Measurements from ENCODE around the gene BST1. TPM values are rescaled to one million over a fixed set of nuclear protein-coding genes. Genes with fewer than 3 reads are reported as not detected.

BST1 gene
- total and polyA plus RNA-seq, 10 of the 15 experiments (the other 5 are each of a cell fraction or from before 2014, with no cell fraction given) = 0.04 to 0.42 (median 0.11) TPM; not detected in 1

DNA sequence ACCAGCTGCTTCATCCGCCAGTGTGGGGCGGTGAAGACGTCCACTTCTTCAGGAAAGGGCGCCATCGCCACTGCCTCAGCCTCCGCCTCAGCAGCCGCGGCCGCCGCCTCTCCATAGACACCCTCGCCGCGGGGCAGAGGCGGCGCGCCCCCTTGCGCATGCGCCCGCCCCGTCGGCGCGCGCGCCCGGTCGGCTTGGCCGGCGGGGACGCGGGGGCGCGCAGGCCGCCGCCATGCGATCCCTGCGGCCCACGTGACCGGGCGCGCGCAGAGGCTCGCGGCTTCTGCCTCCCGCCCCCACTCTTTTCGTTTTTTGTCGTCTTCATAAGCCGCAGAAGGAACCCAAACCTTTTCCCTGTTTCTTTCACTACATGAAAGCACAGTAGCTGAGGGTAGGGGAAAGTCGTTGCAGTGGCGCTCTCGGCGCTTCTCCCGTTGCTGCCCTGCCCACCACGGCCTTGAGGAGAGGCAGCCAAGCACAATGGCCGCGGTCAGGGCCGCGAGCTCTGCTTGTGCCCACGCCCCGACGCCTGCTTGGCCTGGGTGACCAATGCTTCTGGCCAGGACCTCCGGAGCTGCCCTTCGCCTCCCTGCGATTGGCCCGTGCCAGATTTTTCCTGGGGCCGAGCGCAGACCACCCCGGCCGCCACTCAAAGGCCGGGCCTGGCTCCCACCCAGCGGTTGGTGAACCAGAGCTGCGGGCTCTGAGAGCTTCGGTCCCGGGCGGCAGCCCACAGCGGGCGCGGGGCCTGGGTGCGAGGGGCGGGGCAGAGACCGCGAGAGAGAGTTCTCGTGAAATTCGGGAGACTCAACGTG is 47.4 kb upstream of the BST1 start, which contains the start of gene FBXL5 (continued):
- TF ChIP-seq TCF3 (IDR thresholded peaks at IDR 0.05; ENCODE audit: borderline replicate concordance, insufficient read depth, low read depth, low read length) (no peak), RAD51 (IDR thresholded peaks at IDR 0.05) (peak; percentile 86), SUZ12 (IDR thresholded peaks at IDR 0.05; ENCODE audit: unreplicated experiment) (no peak), IRF4 (IDR thresholded peaks at IDR 0.05; ENCODE audit: low read depth, low read length) (no peak), SIN3A (IDR thresholded peaks at IDR 0.05; ENCODE audit: low read depth, low read length) (peak; percentile 58; the same call in 1 of the 2 replicates)
- TF ChIP-seq, protein P1, sequence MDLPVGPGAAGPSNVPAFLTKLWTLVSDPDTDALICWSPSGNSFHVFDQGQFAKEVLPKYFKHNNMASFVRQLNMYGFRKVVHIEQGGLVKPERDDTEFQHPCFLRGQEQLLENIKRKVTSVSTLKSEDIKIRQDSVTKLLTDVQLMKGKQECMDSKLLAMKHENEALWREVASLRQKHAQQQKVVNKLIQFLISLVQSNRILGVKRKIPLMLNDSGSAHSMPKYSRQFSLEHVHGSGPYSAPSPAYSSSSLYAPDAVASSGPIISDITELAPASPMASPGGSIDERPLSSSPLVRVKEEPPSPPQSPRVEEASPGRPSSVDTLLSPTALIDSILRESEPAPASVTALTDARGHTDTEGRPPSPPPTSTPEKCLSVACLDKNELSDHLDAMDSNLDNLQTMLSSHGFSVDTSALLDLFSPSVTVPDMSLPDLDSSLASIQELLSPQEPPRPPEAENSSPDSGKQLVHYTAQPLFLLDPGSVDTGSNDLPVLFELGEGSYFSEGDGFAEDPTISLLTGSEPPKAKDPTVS (IDR thresholded peaks at IDR 0.05; ENCODE audit: low read depth, low read length) = no peak

DNA sequence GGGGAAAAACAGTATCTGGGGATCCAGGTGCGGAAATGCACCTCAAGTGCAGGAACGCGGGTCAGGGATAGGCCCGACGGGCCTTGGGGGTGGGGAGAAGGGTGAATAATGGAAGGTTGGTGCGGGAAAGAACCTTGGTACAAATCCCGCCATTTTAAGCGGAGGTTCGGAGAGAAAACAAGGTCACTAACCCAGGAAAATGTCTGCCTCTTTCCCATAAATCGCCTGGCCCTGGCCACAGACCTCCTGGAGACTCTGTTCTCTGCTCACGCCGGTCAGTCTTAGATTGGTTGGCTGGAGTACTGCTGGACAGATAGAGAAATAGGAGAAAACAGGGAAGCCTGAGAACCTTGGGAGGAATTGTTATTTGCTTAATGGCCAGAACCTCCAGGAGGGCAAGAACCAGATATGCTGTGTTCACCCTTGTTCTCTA is 46.8 kb upstream of the BST1 start:
- no peaks in the 10 kb centered on the region for H3K27me3 ChIP-seq (replicated peaks in 1 of 2; ENCODE audit: control insufficient read depth in 2 of 2, insufficient read depth in 2 of 2, low read length in 1 of 2)
- ChIA-PET POLR2A (interaction anchor here (0.9 to 2.6 kb wide), 3 partner anchors 16 to 27 kb away, joined by 3 to 15 read pairs (median 3); no protein-coding TSS in a partner anchor), CTCF (interaction anchor here (0.9 to 1.0 kb wide), 2 partner anchors 8 to 20 kb away, joined by 3 read pairs; no protein-coding TSS in a partner anchor), RAD21 (ENCODE audit: unreplicated experiment) (interaction anchor here (3.3 kb wide), 1 partner anchor 19 kb away, joined by 13 read pairs; no protein-coding TSS in a partner anchor), SMC1A (ENCODE audit: uncharacterized antibody, unreplicated experiment) (interaction anchor here (0.8 to 1.5 kb wide), 6 partner anchors 11 to 25 kb away, joined by 3 to 6 read pairs (median 4); no protein-coding TSS in a partner anchor)
- H3K4me1 ChIP-seq (ENCODE audit: control insufficient read depth, insufficient read depth, low read length) = peaks cover 14% of the 10 kb centered on the region
- H3K4me3 ChIP-seq = peak overlapping the region; percentile 66; the same call in 1 of the 2 replicates
- H3K36me3 ChIP-seq (ENCODE audit: control insufficient read depth in 2 of 2, insufficient read depth in 2 of 2, low read length in 1 of 2) = no peaks in the 10 kb centered on the region
- ATAC-seq = no peak
- in situ Hi-C loops (cut with MboI) = loop anchor here (10.0 kb wide), 1 partner anchor 651 kb away; the partner anchor contains the start of gene CPEB2
- H2AFZ ChIP-seq (ENCODE audit: control insufficient read depth, low read depth, low read length) = peak overlapping the region; percentile 97; the same call in 1 of the 2 replicates
- no peaks in the 10 kb centered on the region for H3K9me3 ChIP-seq (replicated peaks; ENCODE audit: control insufficient read depth, insufficient read depth, low read length)
- no TSS peak for BruUV-seq (replicated peaks)
- H3K4me2 ChIP-seq (ENCODE audit: control insufficient read depth, insufficient read depth) = peak overlapping the region; percentile 90
- intact Hi-C loops (cut with micrococcal nuclease; ENCODE audit: unreplicated experiment) = loop anchor here (10.0 kb wide), 2 partner anchors 119 to 1491 kb away; partner anchors contain the start of gene CD38
- peak overlapping the region; percentile 89 for H3K9ac ChIP-seq (ENCODE audit: control insufficient read depth, insufficient read depth, low read length)
- DNase-seq (ENCODE audit: low read depth, low spot score) = no peak
- peak overlapping the region; percentile 95 for H3K27ac ChIP-seq (ENCODE audit: control insufficient read depth, insufficient read depth)
- 96% methylated on average over 11 of the region's 12 CpGs for WGBS (ENCODE audit: insufficient coverage, insufficient replicate concordance, low lambda C conversion rate, missing lambda C conversion rate)
- TF ChIP-seq RUNX3 (IDR thresholded peaks at IDR 0.05; ENCODE audit: low read length) (no peak), YY1 (IDR thresholded peaks at IDR 0.05; ENCODE audit: low read depth, low read length) (0 out of 2 replicates have a peak, but pooled peaks have one; percentile 48)
- no peak for FAIRE-seq
- H4K20me1 ChIP-seq (ENCODE audit: control insufficient read depth, insufficient read depth) = no peaks in the 10 kb centered on the region
- H3K79me2 ChIP-seq (ENCODE audit: control insufficient read depth, insufficient read depth, low read length) = peaks cover 40% of the 10 kb centered on the region
